Fibroblast of villous mesenchyme (primary cell): Measurements from ENCODE around the gene R3HDM2. TPM values are rescaled to one million over a fixed set of nuclear protein-coding genes. Genes with fewer than 3 reads are reported as not detected.
A peak's percentile ranks its signal among the peaks of the same experiment; 100 is the strongest.

ENCODE experiments used
- DNase-seq: peaks from one replicate; pipeline ENCODE4 v3.0.0-alpha.2; 2010; ENCODE audit warnings: low read depth
- H3K4me3 ChIP-seq: 2 replicates; pipeline ENCODE4 v1.5.1; 2011; ENCODE audit warnings: low read depth, mild to moderate bottlenecking, low read length
- total RNA-seq: library from RNA; depleted of rRNA; stranded (reverse); fragments of >200 nt; gene quantifications from 2 replicates; pipeline ENCODE4 v1.2.3, GENCODE V29; 2012
- TF ChIP-seq, protein P1 (sequence below): IDR thresholded peaks from 2 replicates; pipeline ENCODE4 v1.5.1; 2012; ENCODE audit warnings: low read depth, mild to moderate bottlenecking, low read length; ENCODE audit not compliant: insufficient read depth

Gene R3HDM2
- 16.8 and 19.0 TPM in 2 replicates for total RNA-seq

DNA sequence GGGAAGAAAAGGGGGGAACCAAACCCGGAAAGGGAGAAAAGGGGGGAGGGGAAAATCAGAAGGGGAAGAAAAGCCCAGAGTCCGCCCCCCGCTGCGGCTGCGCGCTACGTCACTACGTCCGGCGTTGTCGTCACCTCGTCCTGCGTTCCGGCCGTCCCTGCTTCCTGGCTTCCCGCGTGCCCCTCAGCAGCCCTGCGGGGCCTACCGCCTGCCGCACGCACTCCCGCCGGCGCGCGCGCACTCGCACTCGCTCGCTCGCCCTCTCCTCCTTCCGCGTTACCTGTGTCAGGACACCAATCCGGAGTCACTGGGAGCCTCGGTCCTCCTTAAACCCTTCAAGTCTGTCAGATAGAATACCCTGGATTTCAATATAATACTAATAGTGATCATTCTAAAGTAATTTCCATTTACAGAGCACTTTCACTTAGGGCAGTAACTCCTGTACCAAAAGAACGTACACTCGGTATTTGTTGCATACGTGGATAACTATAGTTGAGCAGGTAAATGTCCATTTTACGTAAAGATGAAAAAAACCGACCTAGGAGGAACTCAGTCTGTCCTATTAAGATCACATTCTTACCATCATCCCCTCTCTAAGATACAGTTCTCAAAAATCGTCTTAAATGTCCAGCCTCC, at the start of gene R3HDM2:
R3HDM2 (minus strand) TSS at position 113 of the 636 bp plus-strand sequence. CDS start 120,615 bp downstream, outside the sequence.
- H3K4me3 ChIP-seq = peak within 1 kb of the TSS; percentile 73
- DNase-seq = peak; percentile 96
- TF ChIP-seq, protein P1, sequence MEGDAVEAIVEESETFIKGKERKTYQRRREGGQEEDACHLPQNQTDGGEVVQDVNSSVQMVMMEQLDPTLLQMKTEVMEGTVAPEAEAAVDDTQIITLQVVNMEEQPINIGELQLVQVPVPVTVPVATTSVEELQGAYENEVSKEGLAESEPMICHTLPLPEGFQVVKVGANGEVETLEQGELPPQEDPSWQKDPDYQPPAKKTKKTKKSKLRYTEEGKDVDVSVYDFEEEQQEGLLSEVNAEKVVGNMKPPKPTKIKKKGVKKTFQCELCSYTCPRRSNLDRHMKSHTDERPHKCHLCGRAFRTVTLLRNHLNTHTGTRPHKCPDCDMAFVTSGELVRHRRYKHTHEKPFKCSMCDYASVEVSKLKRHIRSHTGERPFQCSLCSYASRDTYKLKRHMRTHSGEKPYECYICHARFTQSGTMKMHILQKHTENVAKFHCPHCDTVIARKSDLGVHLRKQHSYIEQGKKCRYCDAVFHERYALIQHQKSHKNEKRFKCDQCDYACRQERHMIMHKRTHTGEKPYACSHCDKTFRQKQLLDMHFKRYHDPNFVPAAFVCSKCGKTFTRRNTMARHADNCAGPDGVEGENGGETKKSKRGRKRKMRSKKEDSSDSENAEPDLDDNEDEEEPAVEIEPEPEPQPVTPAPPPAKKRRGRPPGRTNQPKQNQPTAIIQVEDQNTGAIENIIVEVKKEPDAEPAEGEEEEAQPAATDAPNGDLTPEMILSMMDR = no peak

DNA sequence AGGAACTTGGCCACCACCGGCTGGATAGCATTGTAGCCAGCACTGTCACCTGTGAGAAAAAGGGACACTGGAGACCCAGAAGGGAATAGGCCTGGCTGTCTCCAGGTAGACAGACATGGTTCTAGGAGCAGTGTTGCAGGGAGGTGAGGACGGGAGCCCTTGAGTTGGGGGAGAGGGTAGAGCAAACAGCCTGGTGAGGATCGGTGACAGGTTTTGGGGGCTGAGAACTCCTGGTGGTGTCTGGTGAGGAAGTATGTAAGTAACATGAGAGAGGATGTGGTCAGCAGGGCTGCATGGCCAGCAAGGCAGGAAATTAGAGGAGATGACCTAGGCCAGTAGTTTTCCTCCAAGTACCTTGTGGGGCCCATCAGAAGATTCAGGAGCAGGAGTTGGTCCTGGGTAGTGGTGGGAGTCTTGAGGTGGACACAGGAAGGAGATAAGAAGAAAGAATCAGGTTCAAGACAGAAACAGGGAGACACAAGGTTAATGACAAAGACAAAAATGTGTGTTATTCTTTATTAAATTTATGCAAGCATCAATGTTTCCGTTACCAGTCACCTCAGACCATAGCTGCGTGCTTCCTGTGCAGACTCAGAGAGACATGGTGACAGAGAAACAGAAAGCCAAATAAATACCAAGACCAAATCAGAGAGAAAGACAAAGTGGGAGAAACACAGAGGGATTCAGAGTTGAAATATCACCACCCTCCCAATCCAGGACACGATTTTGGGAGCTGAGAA, 48.7 kb upstream of the R3HDM2 start, which contains the start of gene ARHGAP9:
ARHGAP9 (minus strand) TSS at position 491 of the 740 bp plus-strand sequence; CDS start at position 31, 460 bp downstream.
- TF ChIP-seq, protein P1 = no peak
- no peak within 1 kb of the TSS for H3K4me3 ChIP-seq
- no peak for DNase-seq

DNA sequence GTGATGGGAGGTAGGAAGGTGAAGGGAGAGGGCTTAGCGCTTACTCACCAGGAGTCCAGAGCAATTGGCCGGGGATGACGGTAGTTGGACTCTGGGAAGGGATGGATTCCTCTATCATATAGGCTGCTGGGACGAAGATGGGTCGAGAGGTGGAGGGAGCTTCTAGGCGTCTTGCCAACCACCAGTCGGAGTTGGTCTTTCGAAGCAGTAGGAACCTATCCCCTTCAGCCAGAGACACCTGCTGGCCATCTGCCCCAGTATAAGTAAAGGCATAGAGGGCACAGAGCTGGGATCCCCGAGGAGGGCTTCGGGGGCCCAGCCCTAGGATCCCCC, 48.2 kb upstream of the R3HDM2 start:
- no peak for DNase-seq
- TF ChIP-seq, protein P1 = no peak
- no peak overlapping the region for H3K4me3 ChIP-seq

DNA sequence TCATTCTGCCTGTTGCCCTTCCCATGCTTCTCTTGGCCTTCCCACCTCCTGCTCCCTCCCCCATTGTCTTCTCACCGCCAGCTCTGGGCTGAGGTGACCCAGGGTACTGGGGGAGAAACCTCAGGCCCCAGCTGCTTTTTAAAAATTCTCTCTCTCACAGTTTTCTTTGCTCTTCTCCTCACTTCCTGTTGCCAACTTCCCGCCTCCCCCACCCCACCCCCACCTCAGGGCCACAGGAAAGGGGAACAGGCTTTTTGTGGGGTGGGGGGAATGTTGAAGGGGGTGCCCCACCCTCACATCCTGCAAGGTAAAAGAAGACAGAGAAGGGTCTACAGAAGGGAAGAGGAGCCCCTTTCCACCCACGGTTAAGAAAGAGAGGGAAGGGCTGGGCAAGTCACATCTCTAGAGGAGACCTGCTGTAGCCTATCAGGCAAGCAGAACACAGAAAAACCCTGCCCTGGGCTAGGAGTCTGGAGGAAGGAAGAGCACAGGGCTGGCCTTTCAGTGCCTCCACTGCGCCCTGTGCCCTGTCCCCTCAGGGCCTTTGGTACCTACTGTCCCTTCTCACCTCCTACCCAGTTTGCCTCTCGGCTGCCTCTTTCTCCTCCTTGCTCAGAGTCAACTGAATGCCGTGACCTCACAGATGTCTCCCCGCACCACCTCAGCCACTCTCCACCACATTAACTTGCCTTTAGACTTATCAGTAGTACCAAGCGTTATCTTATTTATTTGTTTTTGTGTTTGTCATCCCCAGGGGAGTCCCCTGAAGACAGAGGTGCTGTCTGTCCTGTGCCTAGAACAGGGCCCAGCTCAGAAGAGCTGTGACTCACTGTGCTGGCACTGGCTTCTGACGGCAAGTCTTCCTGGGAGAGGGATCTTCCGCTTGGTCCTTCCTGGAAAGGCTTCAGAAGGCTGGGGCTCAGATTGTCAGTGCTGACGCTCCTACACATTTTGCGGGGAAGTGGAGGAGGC, 47.2 kb upstream of the R3HDM2 start:
- TF ChIP-seq, protein P1 = no peak
- peak; percentile 55 for DNase-seq
- H3K4me3 ChIP-seq = no peak overlapping the region

DNA sequence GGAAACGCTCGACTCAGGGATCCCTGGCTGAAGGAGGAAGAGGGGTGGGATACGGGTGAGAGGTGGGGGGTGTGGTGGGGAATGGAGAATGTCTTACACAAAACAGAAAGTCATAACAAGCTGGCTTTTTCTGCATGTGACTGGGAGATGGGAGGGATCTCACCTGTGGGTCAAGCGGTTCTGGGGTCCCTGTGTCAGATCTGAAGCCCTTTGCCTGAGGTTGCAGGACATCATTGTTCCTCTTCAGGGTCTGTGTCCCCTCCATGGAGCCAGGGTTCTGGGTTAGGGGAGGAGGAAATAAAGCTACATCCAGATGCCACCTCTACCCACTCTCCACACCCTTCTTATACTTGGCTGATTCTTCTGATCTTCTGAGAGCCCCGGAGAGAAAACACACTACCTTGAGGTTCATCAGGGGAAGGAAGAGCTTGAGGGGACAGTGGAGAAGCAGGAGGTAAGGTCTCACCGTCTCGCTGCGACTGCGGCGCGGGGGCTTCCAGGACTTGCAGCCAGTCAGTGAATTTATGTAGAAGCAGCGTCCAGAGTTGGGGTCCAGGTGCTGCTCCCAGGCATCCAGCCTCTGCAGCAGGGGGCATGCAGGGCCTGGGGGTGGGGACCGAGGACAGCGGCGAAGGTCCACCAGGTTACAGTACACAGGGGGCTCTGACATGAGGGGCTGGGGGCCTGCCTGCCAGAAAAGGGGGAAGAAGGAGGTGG, 46.3 kb upstream of the R3HDM2 start:
- TF ChIP-seq, protein P1 = no peak

DNA sequence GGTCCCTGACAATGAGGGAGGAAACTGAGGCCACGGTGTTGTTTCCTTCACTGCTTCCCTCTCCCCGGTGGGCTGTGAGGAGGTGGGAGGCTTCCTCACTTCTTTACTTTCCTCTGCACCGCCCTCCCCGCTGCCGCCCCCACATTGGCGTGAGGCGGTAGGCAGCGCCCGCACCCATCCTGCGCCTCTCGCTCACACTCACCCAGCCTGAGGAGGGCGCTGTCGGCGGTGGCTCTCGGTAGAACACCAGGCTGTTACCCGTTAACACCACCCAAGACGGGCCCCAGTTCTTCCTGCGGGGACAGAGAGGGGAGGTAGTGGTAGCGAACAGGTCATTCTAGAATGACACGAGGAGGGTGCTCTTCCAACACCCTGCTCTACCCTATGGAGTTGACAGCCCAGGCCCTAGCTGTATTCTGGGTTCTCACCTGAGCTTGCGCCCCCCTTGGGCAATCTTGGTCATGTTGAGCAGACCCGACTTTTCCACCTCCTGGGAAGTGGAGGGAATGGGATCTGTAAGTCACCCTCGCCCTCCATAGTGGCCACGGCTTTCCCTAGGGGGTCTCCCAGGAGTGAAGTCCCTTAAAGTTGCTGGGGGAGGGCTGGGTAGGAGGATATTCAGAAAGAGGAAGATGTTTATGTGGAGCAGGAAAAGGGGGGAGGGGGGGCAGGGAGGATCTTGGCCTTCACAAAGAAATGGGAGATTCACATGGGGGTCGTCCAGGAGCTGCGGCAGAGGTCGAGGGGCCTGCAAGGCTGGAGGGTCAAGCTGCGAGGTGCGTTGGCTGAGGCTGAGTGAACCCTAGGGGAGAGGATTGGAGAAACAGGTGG, 45.5 kb upstream of the R3HDM2 start:
- TF ChIP-seq, protein P1 = no peak
- no peak for DNase-seq
- no peak overlapping the region for H3K4me3 ChIP-seq

More for the DNA sequence above, 46.3 kb upstream of the R3HDM2 start:
- DNase-seq = no peak
- H3K4me3 ChIP-seq = no peak overlapping the region
